ENCODE data around the gene PDE11A.

PDE11A gene

GRCh38 chr2:177694348-177694747, 378.2 kb downstream of the PDE11A start:
- no peak for DNase-seq (ENCODE audit: low spot score)
- FAIRE-seq = no peak

GRCh38 chr2:177693658-177694339, 378.8 kb downstream of the PDE11A start:
- FAIRE-seq = no peak
- DNase-seq (ENCODE audit: low spot score) = no peak

GRCh38 chr2:177692783-177693269, 379.8 kb downstream of the PDE11A start:
- FAIRE-seq (peak; percentile 94), DNase-seq (ENCODE audit: low spot score) (peak; percentile 72)

- DNase-seq (ENCODE audit: low spot score) (no peak), FAIRE-seq (no peak)
These were observed 380.4 kb downstream of the PDE11A start for GRCh38 chr2:177692042-177692782.

GRCh38 chr2:177691177-177691576, 381.4 kb downstream of the PDE11A start:
- FAIRE-seq (no peak), DNase-seq (ENCODE audit: low spot score) (no peak)

GRCh38 chr2:177689623-177690022, 383.0 kb downstream of the PDE11A start:
- FAIRE-seq (no peak), DNase-seq (ENCODE audit: low spot score) (no peak)

- DNase-seq (ENCODE audit: low spot score) (no peak), FAIRE-seq (no peak)
These were observed 383.7 kb downstream of the PDE11A start for GRCh38 chr2:177688844-177689243.

GRCh38 chr2:177683661-177684069, 388.9 kb downstream of the PDE11A start:
- DNase-seq (ENCODE audit: low spot score) = no peak
- FAIRE-seq = no peak

GRCh38 chr2:177682836-177683660, 389.5 kb downstream of the PDE11A start:
- no peak for FAIRE-seq
- DNase-seq (ENCODE audit: low spot score) = no peak

- DNase-seq (ENCODE audit: low spot score) = no peak
- no peak for FAIRE-seq
These were observed 390.6 kb downstream of the PDE11A start for GRCh38 chr2:177682006-177682405.

- no peak for FAIRE-seq
- DNase-seq (ENCODE audit: low spot score) = no peak
These were observed 391.5 kb downstream of the PDE11A start for GRCh38 chr2:177680866-177681712.

GRCh38 chr2:177679611-177680605, 392.7 kb downstream of the PDE11A start:
- FAIRE-seq (no peak), DNase-seq (ENCODE audit: low spot score) (no peak)

GRCh38 chr2:177678939-177679338, 393.6 kb downstream of the PDE11A start:
- FAIRE-seq = no peak
- no peak for DNase-seq (ENCODE audit: low spot score)

- DNase-seq (ENCODE audit: low spot score) = no peak
- no peak for FAIRE-seq
These were observed 395.9 kb downstream of the PDE11A start for GRCh38 chr2:177676636-177677035.

GRCh38 chr2:177675825-177676224, 396.8 kb downstream of the PDE11A start:
- DNase-seq (ENCODE audit: low spot score) (no peak), FAIRE-seq (no peak)

GRCh38 chr2:177675350-177675821, 397.2 kb downstream of the PDE11A start:
- no peak for FAIRE-seq

GRCh38 chr2:177673602-177674595, 398.7 kb downstream of the PDE11A start:
- FAIRE-seq (no peak), DNase-seq (ENCODE audit: low spot score) (no peak)

More at GRCh38 chr2:177675350-177675821, 397.2 kb downstream of the PDE11A start:
- DNase-seq (ENCODE audit: low spot score) = no peak

GRCh38 chr2:177671662-177672061, 400.9 kb downstream of the PDE11A start:
- FAIRE-seq = no peak
- DNase-seq (ENCODE audit: low spot score) = no peak

Data from RCC 7860 (cell line).